ENCODE data around the gene HS3ST2. TPM values are rescaled to one million over a fixed set of nuclear protein-coding genes. Genes with fewer than 3 reads are reported as not detected.

Gene HS3ST2
- total RNA-seq, 1 experiment from 2014 or later, result 0.61 TPM

GRCh38 chr16:22797551-22797950 is 16.4 kb upstream of the HS3ST2 start:
- Mint-ChIP-seq H3K4me1 (no peaks in the 10 kb centered on the region), H3K9me3 (peaks cover 21% of the 10 kb centered on the region), H3K27ac (no peak overlapping the region), H3K36me3 (peaks cover 14% of the 10 kb centered on the region), H3K27me3 (ENCODE audit: low read depth) (peaks cover 9% of the 10 kb centered on the region), H3K4me3 (no peak overlapping the region)
- ChIA-PET POLR2A (no interaction called here), CTCF (no interaction called here)
- ATAC-seq (no peak), DNase-seq (ENCODE audit: low spot score) (no peak)
- TF ChIP-seq CREB1 (CRISPR knock-in tag; IDR thresholded peaks at IDR 0.05) (no peak), USF1 (CRISPR knock-in tag; IDR thresholded peaks at IDR 0.05) (no peak)

- ChIA-PET CTCF (no interaction called here), POLR2A (no interaction called here)
- ATAC-seq (no peak), DNase-seq (ENCODE audit: low spot score) (no peak)
- Mint-ChIP-seq H3K36me3 (peaks cover 8% of the 10 kb centered on the region; the same call in 1 of the 2 replicates), H3K27me3 (ENCODE audit: low read depth) (peaks cover 6% of the 10 kb centered on the region), H3K9me3 (peaks cover 17% of the 10 kb centered on the region), H3K27ac (no peak overlapping the region), H3K4me1 (no peaks in the 10 kb centered on the region), H3K4me3 (no peak overlapping the region)
- no peak for TF ChIP-seq FOXP4 (CRISPR knock-in tag; IDR thresholded peaks at IDR 0.05)
- TF ChIP-seq AFF4 (CRISPR knock-in tag; IDR thresholded peaks at IDR 0.05; ENCODE audit: borderline replicate concordance), result no peak
- TF ChIP-seq SP1 (CRISPR knock-in tag; conservative IDR thresholded peaks at IDR 0.05), result no peak
- TF ChIP-seq ZNF263 (CRISPR knock-in tag; IDR thresholded peaks at IDR 0.05; ENCODE audit: low read depth), result no peak
- TF ChIP-seq E2F4 (CRISPR knock-in tag; IDR thresholded peaks at IDR 0.05; ENCODE audit: borderline replicate concordance, low read depth), result no peak
- TF ChIP-seq IRF2 (CRISPR knock-in tag; IDR thresholded peaks at IDR 0.05; ENCODE audit: borderline replicate concordance, low read depth), result no peak
- TF ChIP-seq EMX1 (CRISPR knock-in tag; IDR thresholded peaks at IDR 0.05), result no peak
Measured at GRCh38 chr16:22799113-22799512, 14.8 kb upstream of the HS3ST2 start.

- ChIA-PET CTCF (no interaction called here), POLR2A (no interaction called here)
- Mint-ChIP-seq H3K9me3 (peaks cover 5% of the 10 kb centered on the region; the same call in 1 of the 2 replicates), H3K36me3 (no peaks in the 10 kb centered on the region), H3K27ac (no peak overlapping the region), H3K4me1 (no peaks in the 10 kb centered on the region; the same call in 1 of the 2 replicates), H3K27me3 (ENCODE audit: low read depth) (no peaks in the 10 kb centered on the region; the same call in 1 of the 2 replicates), H3K4me3 (no peak overlapping the region)
- DNase-seq (ENCODE audit: low spot score), result no peak
- no peak for ATAC-seq
- no peak for TF ChIP-seq ZNF121 (CRISPR knock-in tag; IDR thresholded peaks at IDR 0.05)
- no peak for TF ChIP-seq ZMAT4 (CRISPR knock-in tag; IDR thresholded peaks at IDR 0.05)
- TF ChIP-seq SP1 (CRISPR knock-in tag; conservative IDR thresholded peaks at IDR 0.05), result no peak
- no peak for TF ChIP-seq SMAD3 (CRISPR knock-in tag; IDR thresholded peaks at IDR 0.05; ENCODE audit: borderline replicate concordance)
- no peak for TF ChIP-seq ETV6 (CRISPR knock-in tag; IDR thresholded peaks at IDR 0.05)
- TF ChIP-seq ESRRA (CRISPR knock-in tag; IDR thresholded peaks at IDR 0.05; ENCODE audit: borderline replicate concordance), result no peak
- no peak for TF ChIP-seq TCF7 (CRISPR knock-in tag; IDR thresholded peaks at IDR 0.05; ENCODE audit: low read depth)
Measured at GRCh38 chr16:22804893-22805292, 9.1 kb upstream of the HS3ST2 start.
